Measurements from ENCODE around the gene SPSB4. TPM values are rescaled to one million over a fixed set of nuclear protein-coding genes. Genes with fewer than 3 reads are reported as not detected.
"Not testable (repeated sequence)": the region's sequence is repeated elsewhere in the genome, so short reads cannot be mapped to it uniquely, and the experiment has no call there.

Gene SPSB4
- total RNA-seq, 1 donor from 2014 or later = 2.2 TPM

DNA sequence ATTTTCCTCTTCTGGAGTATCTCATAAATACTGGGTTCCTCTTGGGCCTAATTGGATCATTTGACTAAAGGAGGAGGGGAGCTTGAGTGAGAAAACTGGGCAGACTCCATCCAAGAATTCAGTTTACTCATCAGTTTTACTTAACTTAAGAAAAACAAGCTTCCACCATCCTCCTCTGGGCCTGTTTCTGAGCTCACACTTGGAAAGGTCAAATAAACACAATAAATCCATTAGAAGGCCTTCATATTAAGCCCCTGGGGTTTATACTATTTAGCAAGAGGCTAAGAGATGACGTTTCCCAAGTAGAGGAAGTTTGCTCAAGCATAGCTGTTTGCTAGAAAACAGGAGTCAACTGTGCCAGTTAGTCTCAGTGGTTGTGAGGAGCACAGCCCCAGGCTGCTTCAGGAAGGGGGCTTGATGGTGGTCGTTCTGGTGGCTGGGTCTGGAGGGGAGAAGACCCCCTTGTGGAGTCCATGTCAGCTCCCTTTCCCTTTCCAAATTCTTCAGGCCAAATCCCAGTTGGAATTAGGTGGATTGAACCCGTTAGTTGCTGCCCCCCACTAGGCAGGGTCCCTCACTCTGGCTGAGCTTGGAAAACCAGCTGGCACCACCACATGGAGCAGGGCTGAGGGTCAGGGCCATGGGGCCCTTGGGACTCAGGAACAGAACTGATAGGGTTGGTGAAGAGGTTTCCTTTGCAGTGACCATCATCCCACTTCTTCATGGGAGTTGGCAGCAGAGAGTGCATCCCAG is 64.8 kb downstream of the SPSB4 start:
- no peaks in the 10 kb centered on the region for H3K4me1 Mint-ChIP-seq (ENCODE audit: low read depth, unreplicated experiment)
- peaks cover 2% of the 10 kb centered on the region for H3K9me3 Mint-ChIP-seq (ENCODE audit: unreplicated experiment)
- no peak overlapping the region for H3K27ac ChIP-seq (ENCODE audit: low read depth, low read length)
- H3K27ac Mint-ChIP-seq (ENCODE audit: unreplicated experiment) = no peak overlapping the region
- H4K20me1 ChIP-seq (ENCODE audit: insufficient read depth, low read length) = no peaks in the 10 kb centered on the region
- no peaks in the 10 kb centered on the region for H3K4me1 ChIP-seq (ENCODE audit: insufficient read depth, low read length)
- H3K4me3 Mint-ChIP-seq (ENCODE audit: unreplicated experiment) = no peak overlapping the region
- TF ChIP-seq, protein P1, sequence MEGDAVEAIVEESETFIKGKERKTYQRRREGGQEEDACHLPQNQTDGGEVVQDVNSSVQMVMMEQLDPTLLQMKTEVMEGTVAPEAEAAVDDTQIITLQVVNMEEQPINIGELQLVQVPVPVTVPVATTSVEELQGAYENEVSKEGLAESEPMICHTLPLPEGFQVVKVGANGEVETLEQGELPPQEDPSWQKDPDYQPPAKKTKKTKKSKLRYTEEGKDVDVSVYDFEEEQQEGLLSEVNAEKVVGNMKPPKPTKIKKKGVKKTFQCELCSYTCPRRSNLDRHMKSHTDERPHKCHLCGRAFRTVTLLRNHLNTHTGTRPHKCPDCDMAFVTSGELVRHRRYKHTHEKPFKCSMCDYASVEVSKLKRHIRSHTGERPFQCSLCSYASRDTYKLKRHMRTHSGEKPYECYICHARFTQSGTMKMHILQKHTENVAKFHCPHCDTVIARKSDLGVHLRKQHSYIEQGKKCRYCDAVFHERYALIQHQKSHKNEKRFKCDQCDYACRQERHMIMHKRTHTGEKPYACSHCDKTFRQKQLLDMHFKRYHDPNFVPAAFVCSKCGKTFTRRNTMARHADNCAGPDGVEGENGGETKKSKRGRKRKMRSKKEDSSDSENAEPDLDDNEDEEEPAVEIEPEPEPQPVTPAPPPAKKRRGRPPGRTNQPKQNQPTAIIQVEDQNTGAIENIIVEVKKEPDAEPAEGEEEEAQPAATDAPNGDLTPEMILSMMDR (IDR thresholded peaks at IDR 0.05; ENCODE audit: insufficient read depth, low read depth, low read length) = no peak
- TF ChIP-seq EZH2 (IDR thresholded peaks at IDR 0.05; ENCODE audit: insufficient read depth, low read length) = no peak
- no peaks in the 10 kb centered on the region for H3K79me2 ChIP-seq (ENCODE audit: insufficient read depth, low read length)
- H2AFZ ChIP-seq (ENCODE audit: low read depth, low read length) = no peak overlapping the region
- no peak overlapping the region for H3K4me3 ChIP-seq (ENCODE audit: insufficient read depth, low read depth, low read length)
- H3K4me2 ChIP-seq (ENCODE audit: low read length) = no peak overlapping the region
- FAIRE-seq (no peak), DNase-seq (ENCODE audit: low read depth) (no peak)
- H3K9ac ChIP-seq (ENCODE audit: low read length) = no peak overlapping the region
- no peaks in the 10 kb centered on the region for H3K36me3 Mint-ChIP-seq (ENCODE audit: low read depth, unreplicated experiment)
- no peaks in the 10 kb centered on the region for H3K36me3 ChIP-seq (ENCODE audit: insufficient read depth, low read length)
- H3K27me3 Mint-ChIP-seq (ENCODE audit: low read depth, unreplicated experiment) = peaks cover 8% of the 10 kb centered on the region
- H3K27me3 ChIP-seq (ENCODE audit: insufficient read depth, low read length) = no peaks in the 10 kb centered on the region
- no peaks in the 10 kb centered on the region for H3K9me3 ChIP-seq (ENCODE audit: insufficient read depth, low read depth, low read length)

DNA sequence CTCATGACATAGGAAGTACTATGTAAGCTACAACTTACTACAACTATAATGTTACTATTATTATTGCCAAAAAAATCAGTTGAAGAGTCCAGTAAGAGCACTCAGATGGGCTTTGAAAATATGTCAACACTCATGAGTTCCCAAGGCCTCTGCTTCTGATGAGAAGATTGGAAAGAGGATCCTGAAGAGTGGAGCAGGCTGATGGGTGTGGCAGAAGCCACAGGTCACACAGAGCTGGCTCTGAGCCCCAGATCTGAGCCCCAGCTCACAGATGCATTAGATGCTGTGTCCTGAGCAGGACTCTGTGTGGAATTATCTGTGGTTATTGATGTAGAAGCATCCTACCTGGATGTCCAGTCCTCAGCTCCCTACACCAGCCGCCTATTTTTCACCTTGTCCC is 65.6 kb downstream of the SPSB4 start:
- DNase-seq (ENCODE audit: low read depth) = no peak
- Histone ChIP-seq H3K79me2 (ENCODE audit: insufficient read depth, low read length) (no peaks in the 10 kb centered on the region), H3K4me2 (ENCODE audit: low read length) (no peak overlapping the region), H3K36me3 (ENCODE audit: insufficient read depth, low read length) (no peaks in the 10 kb centered on the region), H3K4me3 (ENCODE audit: insufficient read depth, low read depth, low read length) (no peak overlapping the region), H3K4me1 (ENCODE audit: insufficient read depth, low read length) (no peaks in the 10 kb centered on the region), H3K9me3 (ENCODE audit: insufficient read depth, low read depth, low read length) (no peaks in the 10 kb centered on the region), H4K20me1 (ENCODE audit: insufficient read depth, low read length) (no peaks in the 10 kb centered on the region), H2AFZ (ENCODE audit: low read depth, low read length) (no peak overlapping the region), H3K27ac (ENCODE audit: low read depth, low read length) (no peak overlapping the region), H3K9ac (ENCODE audit: low read length) (no peak overlapping the region), H3K27me3 (ENCODE audit: insufficient read depth, low read length) (no peaks in the 10 kb centered on the region)
- H3K27me3 Mint-ChIP-seq (ENCODE audit: low read depth, unreplicated experiment) = peaks cover 8% of the 10 kb centered on the region
- H3K36me3 Mint-ChIP-seq (ENCODE audit: low read depth, unreplicated experiment) = no peaks in the 10 kb centered on the region
- H3K9me3 Mint-ChIP-seq (ENCODE audit: unreplicated experiment) = peaks cover 2% of the 10 kb centered on the region
- H3K4me1 Mint-ChIP-seq (ENCODE audit: low read depth, unreplicated experiment) = no peaks in the 10 kb centered on the region
- TF ChIP-seq, protein P1 (IDR thresholded peaks at IDR 0.05; ENCODE audit: insufficient read depth, low read depth, low read length) = no peak
- TF ChIP-seq EZH2 (IDR thresholded peaks at IDR 0.05; ENCODE audit: insufficient read depth, low read length) = no peak
- no peak overlapping the region for H3K27ac Mint-ChIP-seq (ENCODE audit: unreplicated experiment)
- H3K4me3 Mint-ChIP-seq (ENCODE audit: unreplicated experiment) = no peak overlapping the region
- no peak for FAIRE-seq

DNA sequence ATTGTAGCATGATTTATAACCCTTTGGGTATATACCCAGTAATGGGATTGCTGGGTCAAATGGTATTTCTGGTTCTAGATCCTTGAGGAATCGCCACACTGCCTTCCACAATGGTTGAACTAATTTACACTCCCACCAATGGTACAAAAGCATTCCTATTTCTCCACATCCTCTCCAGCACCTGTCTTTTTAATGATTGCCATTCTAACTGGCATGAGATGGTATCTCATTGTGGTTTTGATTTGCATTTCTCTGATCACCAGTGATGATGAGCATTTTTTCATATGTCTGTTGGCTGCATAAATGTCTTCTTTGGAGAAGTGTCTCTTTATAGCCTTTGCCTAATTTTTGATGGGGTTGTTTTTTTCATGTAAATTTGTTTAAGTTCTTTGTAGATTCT is 66.8 kb downstream of the SPSB4 start:
- H3K36me3 Mint-ChIP-seq (ENCODE audit: low read depth, unreplicated experiment); H3K4me2 ChIP-seq (ENCODE audit: low read length); H3K9me3 Mint-ChIP-seq (ENCODE audit: unreplicated experiment); H3K79me2 ChIP-seq (ENCODE audit: insufficient read depth, low read length); H3K27ac ChIP-seq (ENCODE audit: low read depth, low read length); H3K4me3 Mint-ChIP-seq (ENCODE audit: unreplicated experiment); H3K9me3 ChIP-seq (ENCODE audit: insufficient read depth, low read depth, low read length); FAIRE-seq; H3K9ac ChIP-seq (ENCODE audit: low read length); H4K20me1 ChIP-seq (ENCODE audit: insufficient read depth, low read length); H3K4me3 ChIP-seq (ENCODE audit: insufficient read depth, low read depth, low read length); H3K4me1 ChIP-seq (ENCODE audit: insufficient read depth, low read length); H3K27me3 ChIP-seq (ENCODE audit: insufficient read depth, low read length); H2AFZ ChIP-seq (ENCODE audit: low read depth, low read length); H3K36me3 ChIP-seq (ENCODE audit: insufficient read depth, low read length); DNase-seq (ENCODE audit: low read depth); H3K27ac Mint-ChIP-seq (ENCODE audit: unreplicated experiment); H3K4me1 Mint-ChIP-seq (ENCODE audit: low read depth, unreplicated experiment): not testable (repeated sequence)
- peaks cover 14% of the 10 kb centered on the region for H3K27me3 Mint-ChIP-seq (ENCODE audit: low read depth, unreplicated experiment)
